Brain microvascular endothelial cell (primary cell): ENCODE measurements around the gene PDE4D.

Source experiments
- DNase-seq: peaks from one replicate; pipeline ENCODE4 v3.0.0-alpha.2; 2020
- H3K27ac ChIP-seq: fragments of 250-450 bp; sonication (Bioruptor Pico); 2 replicates; pipeline ENCODE4 v1.5.1; 2020; ENCODE audit warnings: mild to moderate bottlenecking, moderate library complexity
- H3K27me3 ChIP-seq: fragments of 250-450 bp; sonication (Bioruptor Pico); replicated peaks from 2 replicates; pipeline ENCODE4 v1.5.1; 2020; ENCODE audit warnings: mild to moderate bottlenecking
- H3K36me3 ChIP-seq: fragments of 250-450 bp; sonication (Bioruptor Pico); replicated peaks from 2 replicates; pipeline ENCODE4 v1.5.1; 2020; ENCODE audit warnings: mild to moderate bottlenecking
- H3K4me3 ChIP-seq: 2 replicates; pipeline ENCODE4 v1.5.1; 2011; ENCODE audit warnings: low read depth, mild to moderate bottlenecking, control low read depth, low read length, moderate library complexity
- in situ Hi-C: cut with HindIII; loops from 2 replicates; pipeline ENCODE4 v1.10.0; 2017; ENCODE audit warnings: low sequenced_read_pairs, low pct_ligation_motif_present
- TF ChIP-seq, protein P1 (sequence below): IDR thresholded peaks from 2 replicates; pipeline ENCODE4 v1.5.1; 2011; ENCODE audit warnings: low read depth, mild to moderate bottlenecking, moderate library complexity, low read length, control low read depth, inconsistent platforms; ENCODE audit errors: missing control alignments

Gene PDE4D

DNA sequence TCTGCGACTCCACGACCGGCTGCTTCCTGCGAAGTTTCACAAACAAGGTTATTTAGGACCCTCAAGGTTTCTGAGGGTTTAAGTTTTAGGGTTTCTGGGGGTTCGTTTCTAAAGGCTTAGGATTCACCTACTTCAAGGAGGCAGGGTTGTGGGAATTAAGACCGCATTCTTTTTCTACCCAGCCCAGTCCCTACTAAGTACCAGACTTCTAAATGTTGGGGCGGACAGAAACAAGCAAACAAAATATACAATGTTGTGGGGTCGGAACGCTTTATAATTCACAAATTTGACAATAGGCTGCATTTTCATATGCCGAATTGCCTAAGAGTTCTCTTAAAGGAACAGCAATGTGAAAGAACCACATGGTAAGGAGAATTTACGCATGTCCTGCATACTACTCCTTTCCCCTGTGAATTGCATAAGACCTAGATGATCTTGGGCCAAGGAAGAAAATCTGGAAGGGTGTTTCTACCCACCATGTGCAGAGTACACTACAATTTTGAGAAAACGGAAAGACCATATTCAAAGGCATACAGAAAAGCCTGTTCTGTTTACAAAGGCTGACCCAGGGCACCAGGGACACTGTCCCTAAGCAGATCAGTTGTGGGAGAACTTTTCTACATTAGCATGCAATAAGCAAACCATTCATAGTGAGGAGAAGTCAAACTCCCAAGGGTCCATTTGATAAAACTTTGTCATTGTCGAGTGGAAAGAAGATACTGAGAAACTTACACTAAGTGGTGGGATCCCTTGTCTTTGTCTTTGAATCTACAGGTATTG lies 853.3 kb downstream of the PDE4D start:
- TF ChIP-seq, protein P1, sequence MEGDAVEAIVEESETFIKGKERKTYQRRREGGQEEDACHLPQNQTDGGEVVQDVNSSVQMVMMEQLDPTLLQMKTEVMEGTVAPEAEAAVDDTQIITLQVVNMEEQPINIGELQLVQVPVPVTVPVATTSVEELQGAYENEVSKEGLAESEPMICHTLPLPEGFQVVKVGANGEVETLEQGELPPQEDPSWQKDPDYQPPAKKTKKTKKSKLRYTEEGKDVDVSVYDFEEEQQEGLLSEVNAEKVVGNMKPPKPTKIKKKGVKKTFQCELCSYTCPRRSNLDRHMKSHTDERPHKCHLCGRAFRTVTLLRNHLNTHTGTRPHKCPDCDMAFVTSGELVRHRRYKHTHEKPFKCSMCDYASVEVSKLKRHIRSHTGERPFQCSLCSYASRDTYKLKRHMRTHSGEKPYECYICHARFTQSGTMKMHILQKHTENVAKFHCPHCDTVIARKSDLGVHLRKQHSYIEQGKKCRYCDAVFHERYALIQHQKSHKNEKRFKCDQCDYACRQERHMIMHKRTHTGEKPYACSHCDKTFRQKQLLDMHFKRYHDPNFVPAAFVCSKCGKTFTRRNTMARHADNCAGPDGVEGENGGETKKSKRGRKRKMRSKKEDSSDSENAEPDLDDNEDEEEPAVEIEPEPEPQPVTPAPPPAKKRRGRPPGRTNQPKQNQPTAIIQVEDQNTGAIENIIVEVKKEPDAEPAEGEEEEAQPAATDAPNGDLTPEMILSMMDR, result no peak
- no peak for DNase-seq
- H3K4me3 ChIP-seq, result peak overlapping the region; percentile 88
- H3K36me3 ChIP-seq, result no peaks in the 10 kb centered on the region
- H3K27me3 ChIP-seq, result no peaks in the 10 kb centered on the region
- H3K27ac ChIP-seq, result peak overlapping the region; percentile 93
- in situ Hi-C loops, result no loop called here

DNA sequence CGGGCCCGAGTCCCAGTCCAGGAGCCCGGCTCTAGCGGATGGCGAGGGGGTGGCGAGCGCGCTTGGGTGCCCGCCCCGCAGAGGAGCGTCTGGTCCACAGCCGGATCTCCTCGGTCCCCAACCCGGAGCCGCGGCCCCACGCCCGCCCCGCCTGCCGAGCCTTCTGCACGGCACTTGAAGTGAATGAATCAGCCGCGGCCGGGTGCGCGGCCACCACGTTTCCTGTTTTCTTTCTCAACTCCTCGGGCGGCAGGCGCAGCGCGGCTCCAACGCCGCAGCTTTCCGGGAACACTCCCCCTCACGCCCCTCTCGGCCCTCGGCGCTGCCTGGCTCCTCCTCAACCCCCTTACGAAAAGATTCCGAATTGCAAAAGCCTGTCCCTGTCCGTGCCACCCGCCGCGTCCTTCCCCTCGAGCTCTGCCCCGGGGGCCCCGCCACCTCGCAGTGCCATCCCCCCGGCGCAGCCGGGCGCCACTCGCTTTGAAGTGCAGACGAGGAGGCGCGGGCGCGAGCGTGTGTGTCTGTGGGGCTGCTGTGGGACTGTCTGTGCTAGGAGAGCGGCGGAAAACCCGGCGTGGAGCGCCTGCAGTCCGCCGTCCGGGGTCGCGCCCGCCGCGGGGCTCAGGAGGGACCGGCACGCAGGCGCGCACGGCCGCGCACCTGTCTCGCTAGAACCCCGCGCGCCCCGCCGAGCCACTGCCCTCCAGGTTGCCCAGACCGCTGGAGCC lies 854.1 kb downstream of the PDE4D start:
- no peaks in the 10 kb centered on the region for H3K36me3 ChIP-seq
- H3K4me3 ChIP-seq, result peak overlapping the region; percentile 88
- peak overlapping the region; percentile 93 for H3K27ac ChIP-seq
- in situ Hi-C loops, result no loop called here
- DNase-seq, result peak; percentile 78
- H3K27me3 ChIP-seq, result no peaks in the 10 kb centered on the region
- TF ChIP-seq, protein P1, result no peak

DNA sequence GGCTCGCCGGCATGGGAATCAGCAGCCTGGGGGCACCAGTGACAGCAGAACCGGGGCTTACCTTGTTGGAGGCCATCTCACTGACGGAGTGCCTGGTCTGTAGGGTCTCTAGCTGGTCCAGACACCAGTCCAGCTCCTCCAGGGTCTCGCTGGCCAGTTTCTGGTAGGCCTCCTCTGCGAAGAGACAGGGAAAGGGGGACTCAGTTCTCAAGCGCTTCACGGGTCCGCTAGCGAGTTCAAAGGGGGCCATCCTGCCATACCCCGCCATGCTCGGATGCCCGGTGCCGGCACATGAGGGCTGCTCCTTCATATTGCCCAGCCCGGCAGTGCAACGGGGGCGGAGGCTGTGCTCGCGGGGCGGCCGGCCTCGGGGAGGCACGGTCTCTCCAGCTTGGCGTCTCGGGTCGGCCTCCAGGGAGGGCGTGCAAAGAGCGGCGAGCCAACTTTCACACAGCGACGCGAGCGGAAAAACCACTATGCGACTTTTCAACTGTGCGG lies 854.7 kb downstream of the PDE4D start:
- no peak for DNase-seq
- TF ChIP-seq, protein P1, result no peak
- no peaks in the 10 kb centered on the region for H3K27me3 ChIP-seq
- in situ Hi-C loops, result no loop called here
- peak overlapping the region; percentile 88 for H3K4me3 ChIP-seq
- no peaks in the 10 kb centered on the region for H3K36me3 ChIP-seq
- peak overlapping the region; percentile 93 for H3K27ac ChIP-seq

DNA sequence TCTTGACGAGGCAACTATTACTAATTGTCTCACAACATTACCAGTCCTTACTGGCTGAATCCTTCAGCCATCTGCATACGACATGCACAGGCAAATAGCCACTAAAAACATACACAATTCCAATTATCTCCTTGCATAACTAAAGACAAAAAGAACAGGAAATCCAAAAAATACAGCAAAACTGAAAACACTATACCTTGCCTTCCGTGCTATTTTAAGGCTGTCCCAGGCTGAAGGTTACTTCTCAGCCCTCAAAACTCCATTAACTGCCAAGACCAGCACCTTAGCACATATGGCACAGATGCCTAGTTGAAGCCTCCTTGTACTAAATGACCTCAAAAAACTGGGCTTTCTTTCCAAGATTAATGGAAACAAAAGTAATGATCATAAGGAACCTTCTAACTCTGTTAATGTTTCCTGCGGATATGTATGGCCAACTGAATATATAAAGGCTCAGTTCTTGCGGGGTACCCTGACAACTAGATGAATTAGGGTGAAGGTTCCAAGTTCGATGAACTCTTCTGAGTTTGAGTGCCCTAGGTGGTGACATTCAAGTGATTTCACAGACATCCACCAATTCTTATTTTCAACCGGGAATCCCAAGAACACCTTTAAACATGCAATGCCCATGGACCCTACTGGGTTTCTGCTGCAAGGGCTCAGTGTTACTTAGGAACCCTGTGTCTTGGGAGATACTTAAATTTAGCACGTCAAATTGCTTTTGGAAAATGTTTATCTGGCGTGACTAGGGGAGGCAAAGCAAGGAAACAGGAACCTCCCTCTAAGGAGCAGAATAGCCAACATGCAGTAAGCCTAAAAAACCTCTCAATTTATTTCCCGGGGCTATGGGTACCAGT lies 855.4 kb downstream of the PDE4D start:
- no peak for DNase-seq
- in situ Hi-C loops, result no loop called here
- Histone ChIP-seq H3K27ac (peak overlapping the region; percentile 93), H3K4me3 (peak overlapping the region; percentile 88), H3K36me3 (no peaks in the 10 kb centered on the region), H3K27me3 (no peaks in the 10 kb centered on the region)
- TF ChIP-seq, protein P1, result no peak

DNA sequence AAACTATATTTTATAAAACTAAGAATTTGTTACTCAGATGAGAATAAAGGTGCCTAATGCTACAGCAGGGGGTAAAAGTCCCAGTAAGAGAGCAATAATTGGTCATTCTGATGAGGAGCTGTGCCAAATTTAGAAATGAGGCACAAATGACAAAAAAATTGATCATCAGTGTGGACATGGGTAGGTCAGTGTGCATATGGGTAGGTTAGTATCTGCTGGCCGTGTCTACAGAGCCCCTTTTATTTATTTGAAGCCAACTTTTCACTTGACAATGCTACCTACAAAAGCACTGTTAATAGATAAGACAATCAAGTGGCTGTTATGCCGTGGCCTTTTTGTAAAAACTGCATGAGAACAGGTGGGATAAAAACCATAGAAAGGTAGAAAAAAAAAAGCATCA lies 856.1 kb downstream of the PDE4D start:
- no peaks in the 10 kb centered on the region for H3K27me3 ChIP-seq
- DNase-seq, result no peak
- H3K27ac ChIP-seq, result peak overlapping the region; percentile 93
- peak overlapping the region; percentile 88 for H3K4me3 ChIP-seq
- TF ChIP-seq, protein P1, result no peak
- H3K36me3 ChIP-seq, result no peaks in the 10 kb centered on the region
- in situ Hi-C loops, result no loop called here
